Fibroblast of the conjunctiva (primary cell): ENCODE data around the gene MLEC.

Source experiments
- DNase-seq: peaks from one replicate; pipeline ENCODE4 v3.0.0-alpha.2; 2010; ENCODE audit warnings: low read depth

Gene MLEC

GRCh38 chr12:120686690-120687577, at the start of gene MLEC:
Gene MLEC (plus strand): TSS chr12:120687149. CDS start chr12:120687297, 148 bp downstream.
- peak; percentile 97 for DNase-seq

GRCh38 chr12:120639771-120640721, 46.9 kb upstream of the MLEC start, which contains the start of gene CABP1:
Gene CABP1 (plus strand): TSS chr12:120640626. CDS start chr12:120640686, 60 bp downstream.
- DNase-seq = no peak

- no peak for DNase-seq
Observed at GRCh38 chr12:120640861-120641833, 45.8 kb upstream of the MLEC start.

- DNase-seq = no peak
Observed at GRCh38 chr12:120642121-120642520, 44.8 kb upstream of the MLEC start.

- no peak for DNase-seq
Observed at GRCh38 chr12:120642826-120643225, 44.1 kb upstream of the MLEC start.

- DNase-seq = no peak
Observed at GRCh38 chr12:120643574-120643973, 43.4 kb upstream of the MLEC start.

GRCh38 chr12:120646044-120646443, 40.9 kb upstream of the MLEC start:
- no peak for DNase-seq

- DNase-seq = no peak
Observed at GRCh38 chr12:120647375-120647755, 39.6 kb upstream of the MLEC start.

- no peak for DNase-seq
Observed at GRCh38 chr12:120649442-120650232, 37.3 kb upstream of the MLEC start.

- DNase-seq = no peak
Observed at GRCh38 chr12:120650233-120650690, 36.7 kb upstream of the MLEC start.

GRCh38 chr12:120651821-120652220, 35.1 kb upstream of the MLEC start:
- DNase-seq = peak; percentile 12

- DNase-seq = no peak
Observed at GRCh38 chr12:120652656-120653435, 34.1 kb upstream of the MLEC start.

GRCh38 chr12:120653611-120654010, 33.3 kb upstream of the MLEC start:
- no peak for DNase-seq

GRCh38 chr12:120654656-120655055, 32.3 kb upstream of the MLEC start:
- DNase-seq = no peak

- no peak for DNase-seq
Observed at GRCh38 chr12:120656008-120656407, 30.9 kb upstream of the MLEC start.

GRCh38 chr12:120658286-120659150, 28.4 kb upstream of the MLEC start:
- DNase-seq = no peak

GRCh38 chr12:120659151-120659525, 27.8 kb upstream of the MLEC start:
- no peak for DNase-seq

- DNase-seq = no peak
Observed at GRCh38 chr12:120661432-120661831, 25.5 kb upstream of the MLEC start.

GRCh38 chr12:120662879-120663278, 24.1 kb upstream of the MLEC start:
- no peak for DNase-seq
